ENCODE measurements around the gene CHMP4B. TPM values are rescaled to one million over a fixed set of nuclear protein-coding genes. Genes with fewer than 3 reads are reported as not detected.

CHMP4B gene
- polyA plus RNA-seq, 4 donors, result 82.7 to 111 (median 104) TPM

GRCh38 chr20:33859751-33860150 lies 48.6 kb downstream of the CHMP4B start:
- no peak for DNase-seq (ENCODE audit: low read depth in 4 of 4, low spot score in 3 of 4)

DNA sequence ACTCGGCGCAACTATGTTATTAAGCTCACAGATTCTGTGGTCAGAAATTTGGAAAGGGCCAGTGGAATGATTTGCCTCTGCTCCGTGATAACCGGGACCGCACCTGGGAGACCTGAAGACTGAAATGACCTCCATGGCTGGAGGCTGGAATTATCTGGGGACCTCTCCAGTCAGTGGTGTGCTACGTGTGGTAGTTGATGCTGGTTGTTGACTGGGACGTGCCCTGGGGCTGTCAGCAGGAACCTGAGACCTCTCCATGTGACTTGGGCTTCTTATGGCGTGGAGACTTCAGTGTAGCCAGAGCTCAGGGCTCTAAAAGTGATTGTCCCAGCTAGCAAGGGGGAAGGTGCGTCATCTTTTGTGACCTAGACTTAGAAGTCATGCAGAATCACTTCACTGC lies 50.3 kb downstream of the CHMP4B start:
- no peak for DNase-seq (ENCODE audit: low read depth in 4 of 4, low spot score in 3 of 4)

- peak in 3 of 4 donors; percentile 49 to 54 (median 51) for DNase-seq (ENCODE audit: low read depth in 4 of 4, low spot score in 3 of 4)
These were observed 51.7 kb downstream of the CHMP4B start for GRCh38 chr20:33862709-33863403.

- DNase-seq (ENCODE audit: low read depth in 4 of 4, low spot score in 3 of 4), result no peak
These were observed 52.5 kb downstream of the CHMP4B start for GRCh38 chr20:33863440-33864323.

GRCh38 chr20:33864324-33864963 lies 53.3 kb downstream of the CHMP4B start:
- DNase-seq (ENCODE audit: low read depth in 4 of 4, low spot score in 3 of 4), result no peak

DNA sequence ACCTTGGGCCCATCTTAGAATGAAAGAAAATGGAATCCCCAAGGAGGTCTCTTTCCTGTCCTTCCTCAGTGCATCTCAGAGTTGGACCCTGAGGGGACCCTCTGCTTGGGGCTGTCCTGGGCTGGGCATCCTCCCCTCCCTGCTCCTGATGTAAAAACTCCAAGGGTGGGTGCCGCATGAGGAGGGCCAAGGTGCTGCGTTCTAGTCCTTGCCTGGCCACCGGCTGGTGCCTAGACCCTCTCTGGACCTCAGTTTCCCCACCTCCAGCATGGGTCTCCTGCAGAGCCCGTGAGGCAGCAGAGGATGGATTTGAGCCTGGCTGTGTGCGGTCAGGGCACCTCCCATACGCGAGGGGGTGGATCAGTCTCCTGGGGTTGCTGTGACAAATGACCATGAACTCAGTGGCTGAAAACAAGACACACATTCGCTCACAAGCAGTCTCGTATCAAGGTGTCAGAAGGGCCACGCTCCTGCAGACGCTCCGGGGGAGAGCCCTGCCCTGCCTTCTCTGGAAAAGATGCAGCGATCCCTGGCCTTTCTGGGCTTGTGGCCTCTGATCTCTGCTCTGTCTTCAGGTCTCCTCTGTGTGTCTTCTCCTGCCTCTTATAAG lies 54.7 kb downstream of the CHMP4B start:
- no peak for DNase-seq (ENCODE audit: low read depth in 4 of 4, low spot score in 3 of 4)

- no peak for DNase-seq (ENCODE audit: low read depth in 4 of 4, low spot score in 3 of 4)
These were observed 55.4 kb downstream of the CHMP4B start for GRCh38 chr20:33866398-33867100.

GRCh38 chr20:33868042-33868441 lies 56.9 kb downstream of the CHMP4B start:
- DNase-seq (ENCODE audit: low read depth in 4 of 4, low spot score in 3 of 4), result no peak

GRCh38 chr20:33868595-33868994 lies 57.4 kb downstream of the CHMP4B start:
- DNase-seq (ENCODE audit: low read depth in 4 of 4, low spot score in 3 of 4), result no peak

DNA sequence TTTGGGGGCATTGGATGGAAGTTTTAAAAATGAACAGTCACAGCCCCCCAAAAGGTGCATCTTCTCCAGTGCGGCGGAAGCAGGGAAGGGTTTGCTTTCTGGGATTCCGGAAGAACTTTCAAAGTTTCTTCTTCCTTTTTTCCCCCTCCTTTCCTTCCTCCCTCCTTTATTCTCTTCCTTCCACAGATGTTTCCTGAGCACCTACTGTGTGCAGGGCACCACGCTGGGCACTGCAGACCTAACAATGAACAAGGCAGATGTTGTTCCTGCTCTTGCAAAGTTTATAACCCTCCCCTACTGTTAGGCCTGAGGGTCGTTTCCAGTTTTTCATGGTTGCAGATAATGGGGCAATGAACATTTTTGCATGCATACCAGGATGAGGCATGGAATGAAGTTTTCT lies 58.1 kb downstream of the CHMP4B start:
- DNase-seq (ENCODE audit: low read depth in 4 of 4, low spot score in 3 of 4), result no peak

GRCh38 chr20:33871362-33871761 lies 60.2 kb downstream of the CHMP4B start:
- DNase-seq (ENCODE audit: low read depth in 4 of 4, low spot score in 3 of 4), result no peak

- DNase-seq (ENCODE audit: low read depth in 4 of 4, low spot score in 3 of 4), result no peak
These were observed 63.0 kb downstream of the CHMP4B start for GRCh38 chr20:33874129-33874528.

- no peak for DNase-seq (ENCODE audit: low read depth in 4 of 4, low spot score in 3 of 4)
These were observed 63.9 kb downstream of the CHMP4B start for GRCh38 chr20:33875055-33875454.

DNA sequence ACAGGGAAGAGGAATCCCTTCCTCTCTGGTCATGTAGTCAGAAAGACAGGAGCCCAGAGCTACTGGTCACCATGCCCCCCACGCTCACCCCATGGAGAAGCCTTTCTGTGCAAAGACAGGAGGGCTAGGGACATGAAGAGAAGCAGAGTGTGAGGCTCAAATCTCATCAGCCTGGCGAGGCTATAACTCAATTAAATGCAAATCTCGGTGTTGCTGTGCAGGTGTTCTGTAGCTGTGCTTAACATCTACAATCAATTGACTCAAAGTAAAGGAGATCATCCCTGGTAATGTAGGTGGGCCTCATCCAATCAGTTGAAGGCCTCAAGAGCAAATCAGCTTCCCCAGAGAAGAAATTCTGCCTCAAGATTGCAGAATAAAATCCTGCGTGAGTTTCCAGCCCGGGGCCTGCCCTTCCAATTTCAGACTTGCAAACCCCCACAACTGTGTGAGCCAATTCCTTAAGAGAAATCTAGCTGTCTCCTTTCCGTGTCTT lies 64.4 kb downstream of the CHMP4B start:
- DNase-seq (ENCODE audit: low read depth in 4 of 4, low spot score in 3 of 4), result no peak

- DNase-seq (ENCODE audit: low read depth in 4 of 4, low spot score in 3 of 4), result no peak
These were observed 67.4 kb downstream of the CHMP4B start for GRCh38 chr20:33878583-33878982.

DNA sequence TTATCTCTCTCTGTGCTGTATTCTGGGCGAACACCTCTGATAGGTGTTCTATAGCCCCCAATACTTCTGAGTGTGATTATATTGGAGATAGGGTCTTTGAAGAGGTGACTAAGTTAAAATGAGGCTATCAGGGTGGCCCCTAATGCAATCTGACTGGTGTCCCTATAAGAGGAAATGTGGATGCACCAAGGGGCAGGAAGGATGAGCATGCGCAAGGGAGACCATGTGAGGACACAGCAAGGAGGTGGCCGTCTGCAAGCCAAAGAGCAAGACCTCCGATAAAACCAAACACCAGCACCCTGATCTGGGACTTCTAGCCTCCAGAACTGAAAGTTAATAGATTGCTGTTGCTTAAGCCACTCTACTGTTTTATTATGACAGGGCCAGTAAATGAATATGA lies 69.2 kb downstream of the CHMP4B start:
- DNase-seq (ENCODE audit: low read depth in 4 of 4, low spot score in 3 of 4), result no peak

- DNase-seq (ENCODE audit: low read depth in 4 of 4, low spot score in 3 of 4), result peak in 1 of 4 donors; percentile 50
These were observed 70.8 kb downstream of the CHMP4B start for GRCh38 chr20:33881989-33882388.

- DNase-seq (ENCODE audit: low read depth in 4 of 4, low spot score in 3 of 4), result no peak
These were observed 71.3 kb downstream of the CHMP4B start for GRCh38 chr20:33882481-33882880.

- no peak for DNase-seq (ENCODE audit: low read depth in 4 of 4, low spot score in 3 of 4)
These were observed 72.0 kb downstream of the CHMP4B start for GRCh38 chr20:33883164-33883563.

GRCh38 chr20:33884633-33885032 lies 73.5 kb downstream of the CHMP4B start:
- DNase-seq (ENCODE audit: low read depth in 4 of 4, low spot score in 3 of 4), result no peak
